Activated naive CD8-positive, alpha-beta T cell treated with anti-CD3 and anti-CD28 coated beads, Interleukin-2, amount 50 U/mL, for 24 hours (primary cell): Measurements from ENCODE around the gene THOC1.
"Not testable (repeated sequence)": the region's sequence is repeated elsewhere in the genome, so short reads cannot be mapped to it uniquely, and the experiment has no call there.

Experiments used
- ATAC-seq: fragments of 150-1000 bp; cut with Tn5 transposase; one replicate; pipeline ENCODE4 v1.10.0; 2021
- DNase-seq: peaks from one replicate; pipeline ENCODE4 v3.0.0; 2021
- H3K27ac Mint-ChIP-seq: one replicate; pipeline ENCODE4 v1.8.0; 2021; ENCODE audit warnings: mild to moderate bottlenecking, mixed read lengths
- H3K27me3 Mint-ChIP-seq: one replicate; pipeline ENCODE4 v1.8.0; 2021; ENCODE audit warnings: mixed read lengths
- H3K36me3 Mint-ChIP-seq: one replicate; pipeline ENCODE4 v1.8.0; 2021; ENCODE audit warnings: low read depth, mixed read lengths
- H3K4me1 Mint-ChIP-seq: one replicate; pipeline ENCODE4 v1.8.0; 2021; ENCODE audit warnings: mixed read lengths
- H3K4me3 Mint-ChIP-seq: one replicate; pipeline ENCODE4 v1.8.0; 2021; ENCODE audit warnings: mild to moderate bottlenecking, moderate library complexity, mixed read lengths
- H3K9me3 Mint-ChIP-seq: one replicate; pipeline ENCODE4 v1.8.0; 2021; ENCODE audit warnings: mixed read lengths

The THOC1 gene, protein sequence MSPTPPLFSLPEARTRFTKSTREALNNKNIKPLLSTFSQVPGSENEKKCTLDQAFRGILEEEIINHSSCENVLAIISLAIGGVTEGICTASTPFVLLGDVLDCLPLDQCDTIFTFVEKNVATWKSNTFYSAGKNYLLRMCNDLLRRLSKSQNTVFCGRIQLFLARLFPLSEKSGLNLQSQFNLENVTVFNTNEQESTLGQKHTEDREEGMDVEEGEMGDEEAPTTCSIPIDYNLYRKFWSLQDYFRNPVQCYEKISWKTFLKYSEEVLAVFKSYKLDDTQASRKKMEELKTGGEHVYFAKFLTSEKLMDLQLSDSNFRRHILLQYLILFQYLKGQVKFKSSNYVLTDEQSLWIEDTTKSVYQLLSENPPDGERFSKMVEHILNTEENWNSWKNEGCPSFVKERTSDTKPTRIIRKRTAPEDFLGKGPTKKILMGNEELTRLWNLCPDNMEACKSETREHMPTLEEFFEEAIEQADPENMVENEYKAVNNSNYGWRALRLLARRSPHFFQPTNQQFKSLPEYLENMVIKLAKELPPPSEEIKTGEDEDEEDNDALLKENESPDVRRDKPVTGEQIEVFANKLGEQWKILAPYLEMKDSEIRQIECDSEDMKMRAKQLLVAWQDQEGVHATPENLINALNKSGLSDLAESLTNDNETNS

DNA sequence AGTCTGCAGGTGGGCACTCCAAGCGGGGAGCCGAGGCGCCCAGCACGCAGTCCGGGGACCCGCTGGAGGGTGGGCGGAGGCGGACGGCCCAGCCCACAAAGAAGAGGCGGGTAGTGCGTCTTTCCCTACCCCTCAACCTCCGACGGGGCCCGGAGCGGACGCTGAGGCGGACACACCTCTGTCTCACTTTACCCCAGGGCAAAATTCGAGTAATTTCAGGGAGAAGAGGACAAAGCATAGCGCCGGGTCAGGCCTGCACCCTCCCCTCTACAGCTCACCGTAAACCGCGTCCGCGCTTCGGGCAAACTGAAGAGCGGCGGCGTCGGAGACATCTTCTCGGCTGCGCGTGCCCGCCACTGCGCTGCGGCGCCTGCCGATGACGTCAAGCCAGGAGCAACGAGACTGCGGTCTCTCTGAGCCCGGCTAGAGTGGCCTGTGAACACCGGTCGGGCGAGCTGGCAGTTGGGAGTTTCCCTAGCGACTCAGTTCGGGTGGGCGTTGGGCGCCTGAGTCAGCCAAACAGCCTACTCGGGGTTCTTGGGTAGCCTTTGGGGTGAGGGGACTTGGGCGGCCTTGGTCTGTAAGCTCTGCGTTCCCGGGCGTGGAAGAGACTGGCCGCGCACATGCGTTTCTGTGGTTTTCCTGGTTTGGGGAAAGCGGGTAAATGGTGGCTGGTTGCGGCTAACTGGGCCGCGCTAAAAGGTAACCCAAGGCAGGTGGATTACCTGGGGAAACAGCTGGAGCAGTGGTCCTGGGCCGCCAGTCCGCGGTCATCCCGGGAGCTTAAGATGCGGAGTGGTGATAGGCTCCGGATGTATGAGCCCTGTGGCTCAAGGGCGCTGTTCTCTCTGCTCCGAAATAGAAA, at the start of gene THOC1:
Gene THOC1, minus strand, starts transcription at position 360 of the 865 bp plus-strand sequence. Its CDS starts 28 bp downstream, at position 332.
- H3K36me3 Mint-ChIP-seq, result peaks cover 19% of the 10 kb centered on the region
- peak within 1 kb of the TSS; percentile 98 for H3K4me3 Mint-ChIP-seq
- peaks cover 1% of the 10 kb centered on the region for H3K27me3 Mint-ChIP-seq
- ATAC-seq, result peak; percentile 96
- no peaks in the 10 kb centered on the region for H3K9me3 Mint-ChIP-seq
- H3K4me1 Mint-ChIP-seq, result peaks cover 37% of the 10 kb centered on the region
- H3K27ac Mint-ChIP-seq, result peak within 1 kb of the TSS; percentile 100
- peak; percentile 97 for DNase-seq

DNA sequence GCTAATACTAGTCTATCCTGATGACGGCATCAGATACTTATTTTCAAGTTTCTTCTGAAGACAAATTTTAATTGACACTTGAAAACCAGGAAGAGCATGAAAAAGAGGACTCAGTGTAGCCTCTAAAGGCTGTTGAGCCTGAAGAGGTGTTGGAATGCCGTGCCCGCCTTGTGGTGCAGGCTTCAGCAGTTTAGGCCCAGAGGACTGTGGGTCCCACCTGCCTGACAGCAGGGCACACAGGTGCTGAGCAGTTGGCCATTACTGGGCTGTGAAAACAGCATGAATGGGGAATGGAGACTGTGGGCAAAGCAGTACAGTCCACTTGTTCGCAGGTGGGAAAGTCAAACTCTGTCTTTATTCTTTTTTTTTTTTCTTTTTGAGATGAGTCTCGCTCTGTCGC, 49.8 kb upstream of the THOC1 start:
- ATAC-seq (no peak), DNase-seq (no peak)
- Mint-ChIP-seq H3K9me3 (no peaks in the 10 kb centered on the region), H3K27ac (no peak overlapping the region), H3K27me3 (peaks cover 2% of the 10 kb centered on the region), H3K36me3 (no peaks in the 10 kb centered on the region), H3K4me3 (no peak overlapping the region), H3K4me1 (peaks cover 6% of the 10 kb centered on the region)

DNA sequence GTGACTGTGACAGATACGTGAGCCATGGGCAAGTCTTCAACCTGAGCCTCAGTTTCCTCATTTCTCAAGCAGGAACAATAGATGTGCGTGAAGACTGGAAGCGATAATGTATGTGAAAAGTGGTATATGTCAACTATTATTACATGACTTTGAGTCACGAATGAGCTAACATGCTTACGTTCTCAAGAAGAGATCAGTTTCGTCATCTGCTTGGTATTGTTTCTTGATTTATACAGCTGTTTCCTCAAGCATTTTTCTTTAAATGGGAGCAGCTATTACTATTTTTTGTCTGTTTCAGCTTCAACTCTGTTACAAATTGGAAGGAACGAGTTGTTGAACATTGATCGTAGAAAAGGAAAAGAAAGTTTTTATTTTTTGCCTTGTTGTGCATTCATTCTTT, 48.5 kb upstream of the THOC1 start:
- Mint-ChIP-seq H3K36me3 (no peaks in the 10 kb centered on the region), H3K4me1 (no peaks in the 10 kb centered on the region), H3K9me3 (no peaks in the 10 kb centered on the region), H3K4me3 (no peak overlapping the region), H3K27me3 (no peaks in the 10 kb centered on the region), H3K27ac (no peak overlapping the region)
- DNase-seq, result no peak
- no peak for ATAC-seq

DNA sequence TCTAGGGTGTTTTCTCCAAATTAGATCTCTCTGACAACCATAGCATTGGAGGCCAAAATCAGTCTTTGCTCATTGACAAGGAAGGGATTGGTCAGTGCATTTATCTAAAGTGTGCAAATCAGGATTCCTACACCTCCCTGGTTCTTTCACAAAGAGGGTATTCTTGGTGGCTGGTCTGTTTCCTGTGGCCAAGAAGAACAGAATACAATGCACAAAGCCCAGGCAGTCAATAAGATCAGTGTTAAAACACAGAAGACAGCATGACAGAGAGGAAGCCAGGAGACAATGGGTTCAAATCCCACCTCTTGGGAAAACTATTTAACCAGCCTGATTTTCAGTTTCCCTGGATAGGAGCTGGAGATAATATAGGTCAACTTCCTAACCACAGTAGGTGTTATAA, 46.1 kb upstream of the THOC1 start:
- Mint-ChIP-seq H3K4me1 (no peaks in the 10 kb centered on the region), H3K4me3 (no peak overlapping the region), H3K27me3 (no peaks in the 10 kb centered on the region), H3K36me3 (no peaks in the 10 kb centered on the region), H3K9me3 (no peaks in the 10 kb centered on the region), H3K27ac (no peak overlapping the region)
- DNase-seq, result no peak
- ATAC-seq, result no peak

DNA sequence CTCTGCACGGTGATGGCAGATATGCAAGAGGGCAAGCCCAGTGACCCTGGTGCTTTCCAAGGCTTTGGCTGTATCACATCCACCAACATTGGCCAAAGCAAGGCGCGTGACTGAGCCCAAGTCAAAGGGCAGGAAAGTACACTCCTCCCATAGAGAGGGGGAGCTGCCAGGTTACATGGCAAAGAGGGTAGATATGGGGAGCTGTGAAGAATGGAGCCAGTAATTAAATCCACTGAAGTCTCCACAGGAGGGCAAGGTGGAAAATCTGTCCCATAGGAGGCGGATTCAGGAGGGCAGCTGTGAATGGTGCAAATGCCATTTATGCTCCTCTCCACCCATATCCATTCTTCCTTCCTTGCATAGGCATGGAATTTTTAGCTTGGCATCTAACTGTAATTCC, 44.6 kb upstream of the THOC1 start:
- no peaks in the 10 kb centered on the region for H3K9me3 Mint-ChIP-seq
- no peak overlapping the region for H3K4me3 Mint-ChIP-seq
- no peak for ATAC-seq
- no peaks in the 10 kb centered on the region for H3K27me3 Mint-ChIP-seq
- DNase-seq, result no peak
- H3K36me3 Mint-ChIP-seq, result no peaks in the 10 kb centered on the region
- no peaks in the 10 kb centered on the region for H3K4me1 Mint-ChIP-seq
- no peak overlapping the region for H3K27ac Mint-ChIP-seq

DNA sequence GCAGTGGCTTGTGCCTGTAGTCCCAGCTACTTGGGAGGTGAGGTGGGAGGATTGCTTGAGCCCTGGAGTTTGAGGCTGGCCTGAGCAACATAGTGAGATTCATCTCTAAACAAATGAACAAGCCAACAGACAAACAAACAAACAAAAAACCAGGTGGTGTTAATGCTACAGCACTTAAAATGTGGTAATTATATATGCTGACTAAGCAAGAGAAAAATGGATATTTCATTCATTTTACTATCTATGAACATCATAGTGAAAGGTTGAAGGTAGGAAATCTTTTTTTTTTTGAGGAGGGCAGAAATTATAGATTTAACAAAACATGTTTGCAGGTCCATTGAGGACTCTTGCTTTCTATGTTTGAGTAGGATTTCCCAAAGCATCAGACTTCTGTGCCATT, 42.2 kb upstream of the THOC1 start:
- Mint-ChIP-seq H3K9me3 (no peaks in the 10 kb centered on the region), H3K27me3 (no peaks in the 10 kb centered on the region), H3K27ac (no peak overlapping the region), H3K4me3 (no peak overlapping the region), H3K4me1 (no peaks in the 10 kb centered on the region), H3K36me3 (no peaks in the 10 kb centered on the region)
- ATAC-seq, result no peak
- DNase-seq, result no peak

DNA sequence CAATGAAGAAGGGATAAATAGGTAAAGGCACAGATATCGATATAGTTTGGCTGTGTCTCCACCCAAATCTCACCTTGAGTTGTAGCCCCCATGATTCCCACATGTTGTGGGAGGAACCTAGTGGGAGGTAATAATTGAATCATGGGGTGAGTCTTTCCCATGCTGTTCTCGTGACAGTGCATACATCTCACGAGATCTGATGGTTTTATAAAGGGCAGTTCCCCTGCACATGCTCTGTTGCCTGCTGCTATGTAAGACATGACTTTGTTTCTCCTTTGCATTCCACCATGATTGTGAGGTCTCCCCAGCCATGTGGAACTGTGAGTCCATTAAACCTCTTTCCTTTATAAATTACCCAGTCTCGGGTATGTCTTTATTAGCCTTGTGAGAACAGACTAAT, 40.2 kb upstream of the THOC1 start:
- H3K4me3 Mint-ChIP-seq, H3K9me3 Mint-ChIP-seq, H3K27ac Mint-ChIP-seq, H3K4me1 Mint-ChIP-seq, ATAC-seq, DNase-seq, H3K36me3 Mint-ChIP-seq, H3K27me3 Mint-ChIP-seq: not testable (repeated sequence)

DNA sequence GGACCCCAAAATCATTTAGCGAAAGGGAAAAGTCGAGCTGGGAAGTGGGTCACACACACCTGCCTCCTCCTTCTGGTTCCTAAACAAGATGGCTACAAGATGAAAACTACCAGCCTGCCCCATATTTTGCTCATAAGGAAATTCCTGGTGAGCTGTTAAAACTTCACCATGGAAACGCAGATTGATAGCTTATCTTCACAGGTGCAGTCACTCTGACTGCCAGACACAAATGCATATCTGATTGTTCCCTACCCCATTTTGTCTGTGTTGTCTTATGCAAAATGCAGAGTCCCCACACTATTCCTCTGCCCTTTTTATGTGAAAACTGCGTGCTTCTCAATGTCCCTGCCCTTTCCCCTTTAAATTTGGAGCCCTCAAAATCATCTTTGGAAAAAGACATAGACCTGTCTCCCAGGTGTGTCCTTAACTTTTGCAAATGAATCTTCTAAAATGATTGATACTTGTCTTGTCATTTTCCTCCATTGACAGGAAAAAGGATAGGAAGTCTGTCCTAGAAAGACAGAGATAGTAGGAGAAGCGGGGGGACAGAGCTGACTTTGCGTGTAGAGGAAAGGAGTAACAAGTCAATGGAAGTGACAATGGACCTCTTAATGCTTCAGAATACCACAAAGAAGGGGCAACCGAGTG, 38.9 kb upstream of the THOC1 start:
- Mint-ChIP-seq H3K9me3 (no peaks in the 10 kb centered on the region), H3K4me1 (no peaks in the 10 kb centered on the region), H3K27me3 (no peaks in the 10 kb centered on the region), H3K27ac (no peak overlapping the region), H3K36me3 (no peaks in the 10 kb centered on the region), H3K4me3 (no peak overlapping the region)
- ATAC-seq (no peak), DNase-seq (no peak)

DNA sequence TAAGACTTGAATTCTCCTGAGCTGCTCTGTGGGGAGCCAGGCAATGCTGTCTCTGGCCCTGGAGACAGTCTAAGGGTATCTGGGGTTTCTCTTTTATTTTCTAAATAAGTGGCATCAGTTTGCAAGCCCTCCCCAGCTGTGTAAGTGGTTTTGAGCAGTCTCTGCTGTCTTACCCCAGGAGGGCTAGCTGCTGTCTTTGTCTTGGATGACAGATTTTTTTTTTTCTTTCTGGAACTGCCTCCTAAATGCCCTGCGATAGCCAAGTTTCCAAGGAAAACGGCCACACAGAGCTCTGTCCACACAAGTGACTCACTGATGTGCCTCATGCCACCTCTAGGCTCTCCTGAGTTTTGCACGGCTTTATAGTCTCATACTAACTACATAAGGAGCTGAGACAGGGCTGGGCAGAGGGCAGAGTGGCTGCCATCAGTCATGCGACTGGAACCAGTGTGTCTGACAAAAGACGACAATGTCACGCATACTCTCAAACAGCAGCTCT, 37.2 kb upstream of the THOC1 start:
- H3K4me3 Mint-ChIP-seq, result no peak overlapping the region
- no peaks in the 10 kb centered on the region for H3K36me3 Mint-ChIP-seq
- no peak overlapping the region for H3K27ac Mint-ChIP-seq
- H3K4me1 Mint-ChIP-seq, result no peaks in the 10 kb centered on the region
- ATAC-seq (no peak), DNase-seq (no peak)
- no peaks in the 10 kb centered on the region for H3K27me3 Mint-ChIP-seq
- H3K9me3 Mint-ChIP-seq, result no peaks in the 10 kb centered on the region

DNA sequence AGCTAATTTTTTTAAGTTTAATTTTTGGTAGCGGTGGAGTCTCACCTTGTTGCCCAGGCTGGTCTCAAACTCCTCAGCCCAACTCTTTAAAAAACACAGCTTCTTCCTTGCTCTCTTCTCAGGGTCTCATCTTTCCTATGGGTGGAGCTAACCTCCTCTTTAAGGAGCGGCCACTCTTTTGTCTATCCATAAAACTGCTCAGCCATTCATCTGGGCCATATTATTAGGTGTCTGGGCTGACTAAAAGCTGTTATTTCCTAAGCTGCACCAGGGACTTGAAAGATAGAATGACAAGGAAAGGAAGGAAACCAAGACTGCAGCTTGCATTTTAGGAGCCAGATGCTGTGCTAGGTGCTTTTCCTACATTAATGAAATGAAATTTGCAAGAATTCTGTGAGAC, 35.8 kb upstream of the THOC1 start:
- Mint-ChIP-seq H3K27ac (no peak overlapping the region), H3K9me3 (no peaks in the 10 kb centered on the region), H3K4me3 (no peak overlapping the region), H3K4me1 (no peaks in the 10 kb centered on the region), H3K36me3 (no peaks in the 10 kb centered on the region), H3K27me3 (no peaks in the 10 kb centered on the region)
- no peak for DNase-seq
- no peak for ATAC-seq

DNA sequence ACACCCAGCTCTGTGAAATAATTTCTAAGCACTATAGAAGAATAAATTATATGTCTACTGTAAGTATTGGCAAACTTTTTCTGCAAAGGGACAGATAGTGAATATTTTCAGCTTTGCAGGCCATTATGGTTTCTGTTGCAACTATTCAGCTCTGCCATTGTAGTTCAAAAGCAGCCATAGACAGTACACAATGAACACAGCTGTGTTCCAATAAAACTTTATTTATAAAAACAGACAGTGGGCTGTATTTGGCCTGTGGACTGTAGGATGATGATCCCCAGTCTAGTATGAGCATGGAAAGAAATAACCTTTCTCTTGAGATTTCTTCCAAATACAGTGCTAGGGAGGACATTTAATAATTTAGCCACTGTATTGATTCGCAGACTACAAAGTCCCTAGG, 35.2 kb upstream of the THOC1 start:
- Mint-ChIP-seq H3K27me3 (no peaks in the 10 kb centered on the region), H3K36me3 (no peaks in the 10 kb centered on the region), H3K4me3 (no peak overlapping the region), H3K27ac (no peak overlapping the region), H3K4me1 (no peaks in the 10 kb centered on the region), H3K9me3 (no peaks in the 10 kb centered on the region)
- ATAC-seq (no peak), DNase-seq (no peak)

DNA sequence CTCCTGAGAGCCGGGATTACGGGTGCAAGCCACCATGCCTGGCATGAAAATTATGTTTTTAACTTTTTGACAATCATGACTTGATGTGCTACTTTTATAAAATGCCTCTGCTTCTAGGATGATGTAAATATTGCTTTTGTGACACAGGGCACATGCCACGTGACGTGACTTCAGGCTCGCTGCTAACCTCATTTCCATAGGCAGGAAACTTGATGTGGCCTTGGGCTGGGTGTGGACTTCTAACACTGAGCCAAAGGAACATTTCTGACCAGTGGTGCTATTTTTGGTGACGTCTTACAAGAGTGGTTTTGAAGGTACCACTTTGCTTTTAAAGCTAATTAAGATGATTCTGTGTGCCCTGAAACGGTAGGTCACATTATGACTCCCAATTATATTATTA, 34.2 kb upstream of the THOC1 start:
- Mint-ChIP-seq H3K27me3 (no peaks in the 10 kb centered on the region), H3K9me3 (no peaks in the 10 kb centered on the region), H3K36me3 (no peaks in the 10 kb centered on the region), H3K4me1 (no peaks in the 10 kb centered on the region), H3K4me3 (no peak overlapping the region), H3K27ac (no peak overlapping the region)
- DNase-seq, result no peak
- no peak for ATAC-seq

DNA sequence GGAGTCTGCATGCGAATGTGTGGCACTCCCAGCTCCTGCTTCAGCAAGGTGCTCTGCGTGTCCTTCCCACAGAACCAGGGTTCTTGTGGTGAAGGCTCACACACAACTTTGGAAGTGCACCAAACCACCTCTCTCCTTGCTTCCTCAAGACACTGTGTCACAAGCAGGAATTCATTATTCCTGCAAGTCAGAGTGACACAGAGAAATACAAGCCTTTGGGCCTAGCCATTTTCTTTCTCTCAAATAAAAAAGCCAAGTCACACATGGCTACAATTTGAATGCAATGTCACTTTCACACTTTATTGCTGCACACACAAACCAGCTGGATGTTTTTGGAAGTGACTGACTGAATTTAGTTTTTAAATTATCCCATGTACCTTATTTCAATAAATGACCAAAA, 30.1 kb upstream of the THOC1 start:
- DNase-seq (no peak), ATAC-seq (no peak)
- no peak overlapping the region for H3K27ac Mint-ChIP-seq
- no peaks in the 10 kb centered on the region for H3K9me3 Mint-ChIP-seq
- no peaks in the 10 kb centered on the region for H3K4me1 Mint-ChIP-seq
- H3K27me3 Mint-ChIP-seq, result no peaks in the 10 kb centered on the region
- H3K36me3 Mint-ChIP-seq, result no peaks in the 10 kb centered on the region
- H3K4me3 Mint-ChIP-seq, result no peak overlapping the region

DNA sequence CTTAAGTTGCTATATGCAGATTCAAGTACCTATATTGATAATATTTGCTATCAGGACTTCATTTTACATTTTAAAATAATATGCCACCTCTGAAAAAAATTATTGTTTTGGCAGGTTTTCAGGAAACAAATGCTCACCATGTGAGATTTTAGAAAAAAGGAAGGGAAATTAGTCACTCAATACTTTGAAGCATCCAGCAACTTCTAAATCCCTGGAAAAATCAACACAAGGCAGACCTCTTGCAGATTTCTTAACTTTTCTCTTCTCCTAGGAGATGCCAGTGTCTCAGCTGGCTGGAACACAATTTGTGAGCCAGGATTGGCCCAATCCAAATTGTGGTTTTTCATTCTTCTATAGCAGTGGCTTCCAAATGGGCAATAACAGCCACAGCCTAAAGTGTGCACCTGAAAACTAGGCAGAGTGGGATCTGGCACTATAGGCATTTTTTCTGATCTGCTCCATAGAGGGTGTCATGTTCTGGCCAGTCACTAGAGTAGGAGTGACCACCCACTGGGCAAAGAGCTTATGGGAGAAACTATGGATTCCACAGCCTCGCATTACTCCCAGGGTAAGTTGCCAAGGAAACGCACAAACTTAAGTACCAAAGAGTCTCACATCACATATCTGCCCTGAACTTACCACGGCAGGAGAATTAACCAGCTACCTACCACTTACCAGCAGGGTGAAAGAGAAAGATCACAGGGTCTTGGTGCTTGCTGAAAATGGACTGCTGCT, 28.1 kb upstream of the THOC1 start:
- Mint-ChIP-seq H3K4me3 (no peak overlapping the region), H3K4me1 (no peaks in the 10 kb centered on the region), H3K36me3 (no peaks in the 10 kb centered on the region), H3K27ac (no peak overlapping the region), H3K9me3 (no peaks in the 10 kb centered on the region), H3K27me3 (no peaks in the 10 kb centered on the region)
- no peak for DNase-seq
- no peak for ATAC-seq
